ENCODE measurements around the gene PYGO2.

GRCh38 chr1:154969246-154969645, 7.7 kb upstream of the PYGO2 start:
- TF ChIP-seq POLR2A (IDR thresholded peaks at IDR 0.05) = no peak
- no peak for TF ChIP-seq CTCF (IDR thresholded peaks at IDR 0.05)

Measured in testis (tissue), 2 donors.